ENCODE data around the gene CD22.

DNA sequence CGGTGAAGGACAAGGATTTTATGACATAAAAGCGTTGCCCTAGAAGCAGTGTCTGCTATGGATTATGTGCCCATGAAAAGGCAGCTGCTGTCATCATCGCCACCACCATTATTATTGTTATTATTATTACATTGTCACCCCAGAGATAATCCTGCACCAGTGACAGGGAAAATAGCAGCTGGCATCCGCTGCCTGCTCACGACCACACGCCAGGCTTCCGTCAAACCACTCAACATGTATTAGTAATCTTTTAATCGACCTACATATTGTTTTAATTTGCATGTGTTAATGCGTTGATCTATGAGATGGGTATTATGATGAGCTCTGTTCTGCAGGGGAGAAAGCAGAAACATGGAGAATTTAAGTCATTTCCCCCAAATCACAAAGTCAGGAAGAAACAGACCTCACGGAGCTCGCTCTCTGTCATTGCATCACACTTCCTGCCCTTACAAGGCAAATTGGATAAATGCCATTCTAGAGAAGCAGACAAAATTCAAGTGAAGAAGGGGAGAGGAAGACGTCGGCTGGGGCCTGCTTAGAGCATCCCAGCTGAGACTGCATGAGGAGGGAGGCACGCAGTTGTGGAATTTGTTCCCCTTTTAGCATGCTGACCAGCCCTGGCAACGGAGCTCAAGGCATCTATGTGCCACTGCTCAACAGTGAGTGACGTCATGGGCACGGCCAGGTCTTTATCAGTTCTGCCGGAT lies 29.0 kb downstream of the CD22 start, which contains the start of gene FFAR3:
- TF ChIP-seq, protein P1, sequence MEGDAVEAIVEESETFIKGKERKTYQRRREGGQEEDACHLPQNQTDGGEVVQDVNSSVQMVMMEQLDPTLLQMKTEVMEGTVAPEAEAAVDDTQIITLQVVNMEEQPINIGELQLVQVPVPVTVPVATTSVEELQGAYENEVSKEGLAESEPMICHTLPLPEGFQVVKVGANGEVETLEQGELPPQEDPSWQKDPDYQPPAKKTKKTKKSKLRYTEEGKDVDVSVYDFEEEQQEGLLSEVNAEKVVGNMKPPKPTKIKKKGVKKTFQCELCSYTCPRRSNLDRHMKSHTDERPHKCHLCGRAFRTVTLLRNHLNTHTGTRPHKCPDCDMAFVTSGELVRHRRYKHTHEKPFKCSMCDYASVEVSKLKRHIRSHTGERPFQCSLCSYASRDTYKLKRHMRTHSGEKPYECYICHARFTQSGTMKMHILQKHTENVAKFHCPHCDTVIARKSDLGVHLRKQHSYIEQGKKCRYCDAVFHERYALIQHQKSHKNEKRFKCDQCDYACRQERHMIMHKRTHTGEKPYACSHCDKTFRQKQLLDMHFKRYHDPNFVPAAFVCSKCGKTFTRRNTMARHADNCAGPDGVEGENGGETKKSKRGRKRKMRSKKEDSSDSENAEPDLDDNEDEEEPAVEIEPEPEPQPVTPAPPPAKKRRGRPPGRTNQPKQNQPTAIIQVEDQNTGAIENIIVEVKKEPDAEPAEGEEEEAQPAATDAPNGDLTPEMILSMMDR (IDR thresholded peaks at IDR 0.05), result no peak
- TF ChIP-seq POLR2AphosphoS5 (IDR thresholded peaks at IDR 0.05), result peak in 1 of 2 donors; percentile 5
- TF ChIP-seq EP300 (IDR thresholded peaks at IDR 0.05), result peak in 1 of 4 donors; percentile 11
- no peak for TF ChIP-seq POLR2A (IDR thresholded peaks at IDR 0.05)

Data from upper lobe of left lung (tissue), 4 donors.